PC-3 (cell line): Measurements from ENCODE around the gene SELENOI. TPM values are rescaled to one million over a fixed set of nuclear protein-coding genes. Genes with fewer than 3 reads are reported as not detected.

Experiments used
- ATAC-seq: fragments of 200-7000 bp; cut with Tn5 transposase; 2 replicates; pipeline ENCODE4 v1.9.1; 2020; ENCODE audit warnings: mild to moderate bottlenecking, moderate library complexity
- BruUV-seq: library from RNA; stranded (reverse); fragments of 400-500 nt; replicated peaks from 2 replicates; lab custom pipeline; 2021; lab: Mats Ljungman, UMichigan
- CTCF ChIA-PET: fragments of 300-600 bp; sonication (Branson Sonifier 250); formaldehyde crosslinking; loops from one replicate; lab custom pipeline; 2022; ENCODE audit warnings: antibody characterized with exemption; lab: Charles Lee
- POLR2A ChIA-PET: fragments of 300-600 bp; sonication (Branson Sonifier 250); formaldehyde crosslinking; loops from one replicate; lab custom pipeline; 2022; ENCODE audit warnings: antibody characterized with exemption; ENCODE audit not compliant: unreplicated experiment; lab: Charles Lee
- DNase-seq: peaks from one replicate; pipeline ENCODE4 v3.0.0-alpha.2; 2015
- H2AFZ ChIP-seq: fragments of 300-600 bp; sonication (generic); 2 replicates; pipeline ENCODE4 v1.6.0; 2016; ENCODE audit warnings: antibody characterized with exemption, low read length
- H3F3A ChIP-seq: fragments of 300-600 bp; sonication (generic); one replicate; pipeline ENCODE4 v1.6.0; 2017; ENCODE audit warnings: antibody characterized with exemption, low read length, control low read depth, mild to moderate bottlenecking; ENCODE audit not compliant: unreplicated experiment
- H3K27ac ChIP-seq: fragments of 300-600 bp; sonication (generic); 2 replicates; pipeline ENCODE4 v1.5.1; 2016; ENCODE audit warnings: mild to moderate bottlenecking, low read length
- H3K27me3 ChIP-seq: fragments of 300-600 bp; sonication (generic); 2 replicates; pipeline ENCODE4 v1.6.1; 2016; ENCODE audit warnings: low read length, mixed read lengths
- H3K36me3 ChIP-seq: fragments of 300-600 bp; sonication (generic); 2 replicates; pipeline ENCODE4 v1.6.1; 2016; ENCODE audit warnings: low read depth, mixed run types, low read length, mixed read lengths
- H3K4me1 ChIP-seq: fragments of 300-600 bp; sonication (generic); 2 replicates; pipeline ENCODE4 v1.5.1; 2016; ENCODE audit warnings: low read length; ENCODE audit not compliant: insufficient read depth
- H3K4me2 ChIP-seq: fragments of 300-600 bp; sonication (generic); 2 replicates; pipeline ENCODE4 v1.6.0; 2016; ENCODE audit warnings: low read length
- H3K4me3 ChIP-seq: fragments of 300-600 bp; sonication (generic); 2 replicates; pipeline ENCODE4 v1.5.1; 2016; ENCODE audit warnings: mild to moderate bottlenecking, low read length, mixed read lengths
- H3K79me2 ChIP-seq: fragments of 300-600 bp; sonication (generic); 2 replicates; pipeline ENCODE4 v1.6.1; 2017; ENCODE audit warnings: low read length, mixed read lengths
- H3K9ac ChIP-seq: fragments of 300-600 bp; sonication (generic); 2 replicates; pipeline ENCODE4 v1.6.0; 2016; ENCODE audit warnings: mild to moderate bottlenecking, low read length
- H3K9me2 ChIP-seq: fragments of 300-600 bp; sonication (generic); replicated peaks from 2 replicates; pipeline ENCODE4 v1.6.1; 2016; ENCODE audit warnings: mixed run types, low read length, mixed read lengths
- H3K9me3 ChIP-seq: fragments of 300-600 bp; sonication (generic); 2 replicates; pipeline ENCODE4 v1.6.1; 2016; ENCODE audit warnings: low read length, mixed read lengths
- H4K20me1 ChIP-seq: fragments of 300-600 bp; sonication (generic); 2 replicates; pipeline ENCODE4 v1.6.1; 2016; ENCODE audit warnings: low read length, mixed read lengths
- EZH2 ChIP-seq: fragments of 300-600 bp; sonication (generic); IDR thresholded peaks from one replicate; pipeline ENCODE4 v1.6.1; 2017; ENCODE audit warnings: antibody characterized with exemption, mild to moderate bottlenecking, low read length; ENCODE audit not compliant: unreplicated experiment
- EZH2phosphoT487 ChIP-seq: fragments of 300-600 bp; sonication (generic); IDR thresholded peaks from 2 replicates; pipeline ENCODE4 v1.6.1; 2018; ENCODE audit warnings: mild to moderate bottlenecking, antibody characterized with exemption, low read length, borderline replicate concordance
- intact Hi-C: fragments of 100-400 bp; cut with micrococcal nuclease; formaldehyde crosslinking; loops from 2 replicates; pipeline ENCODE4 v1.9.0; 2023
- total RNA-seq: library from RNA; depleted of rRNA; stranded (reverse); fragments of >200 nt; gene quantifications from 2 replicates; pipeline ENCODE4 v1.2.3, GENCODE V29; 2014
- TF ChIP-seq, protein P1 (sequence below): fragments of 300-600 bp; sonication (generic); conservative IDR thresholded peaks from 2 replicates; pipeline ENCODE4 v1.5.1; 2017; ENCODE audit warnings: antibody characterized with exemption, low read depth, mild to moderate bottlenecking, low read length

SELENOI gene
- total RNA-seq, 1 experiment from 2014 or later = 22.3 TPM

DNA sequence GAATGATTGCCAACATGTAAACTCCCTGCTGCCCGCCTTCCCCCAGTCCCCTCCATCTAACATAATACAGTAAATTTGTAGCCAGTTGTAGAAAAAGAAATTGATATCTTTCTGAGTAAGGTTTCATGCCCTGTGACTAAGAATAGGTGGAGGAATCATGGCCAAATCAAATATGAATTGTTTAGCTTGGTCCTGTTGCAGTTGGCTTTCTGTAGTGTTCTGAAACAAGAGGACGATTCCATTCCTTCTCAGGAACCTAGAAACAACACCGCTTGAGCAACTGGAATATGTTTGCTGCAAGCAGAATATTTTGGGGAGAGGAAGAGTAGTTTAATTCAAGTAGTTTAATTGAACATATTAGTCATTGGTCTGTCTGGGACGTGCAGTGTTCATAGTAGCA lies 48.8 kb downstream of the SELENOI start:
- H3K79me2 ChIP-seq = no peaks in the 10 kb centered on the region
- H3F3A ChIP-seq = no peaks in the 10 kb centered on the region
- no peaks in the 10 kb centered on the region for H3K4me1 ChIP-seq
- no peak overlapping the region for H3K9ac ChIP-seq
- ATAC-seq (peak; percentile 20; the same call in 1 of the 2 replicates), DNase-seq (no peak)
- ChIA-PET POLR2A (no interaction called here), CTCF (no interaction called here)
- no peak overlapping the region for H3K4me2 ChIP-seq
- no peak overlapping the region for H3K4me3 ChIP-seq
- H3K9me2 ChIP-seq = no peaks in the 10 kb centered on the region
- H3K36me3 ChIP-seq = peaks cover 4% of the 10 kb centered on the region; the same call in 1 of the 2 replicates
- no peak overlapping the region for H2AFZ ChIP-seq
- H4K20me1 ChIP-seq = no peaks in the 10 kb centered on the region
- BruUV-seq = no TSS peak
- TF ChIP-seq, protein P1, sequence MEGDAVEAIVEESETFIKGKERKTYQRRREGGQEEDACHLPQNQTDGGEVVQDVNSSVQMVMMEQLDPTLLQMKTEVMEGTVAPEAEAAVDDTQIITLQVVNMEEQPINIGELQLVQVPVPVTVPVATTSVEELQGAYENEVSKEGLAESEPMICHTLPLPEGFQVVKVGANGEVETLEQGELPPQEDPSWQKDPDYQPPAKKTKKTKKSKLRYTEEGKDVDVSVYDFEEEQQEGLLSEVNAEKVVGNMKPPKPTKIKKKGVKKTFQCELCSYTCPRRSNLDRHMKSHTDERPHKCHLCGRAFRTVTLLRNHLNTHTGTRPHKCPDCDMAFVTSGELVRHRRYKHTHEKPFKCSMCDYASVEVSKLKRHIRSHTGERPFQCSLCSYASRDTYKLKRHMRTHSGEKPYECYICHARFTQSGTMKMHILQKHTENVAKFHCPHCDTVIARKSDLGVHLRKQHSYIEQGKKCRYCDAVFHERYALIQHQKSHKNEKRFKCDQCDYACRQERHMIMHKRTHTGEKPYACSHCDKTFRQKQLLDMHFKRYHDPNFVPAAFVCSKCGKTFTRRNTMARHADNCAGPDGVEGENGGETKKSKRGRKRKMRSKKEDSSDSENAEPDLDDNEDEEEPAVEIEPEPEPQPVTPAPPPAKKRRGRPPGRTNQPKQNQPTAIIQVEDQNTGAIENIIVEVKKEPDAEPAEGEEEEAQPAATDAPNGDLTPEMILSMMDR = no peak
- no peak for TF ChIP-seq EZH2phosphoT487
- no peak for TF ChIP-seq EZH2
- H3K27me3 ChIP-seq = no peaks in the 10 kb centered on the region
- intact Hi-C loops = no loop called here
- H3K9me3 ChIP-seq = no peaks in the 10 kb centered on the region
- H3K27ac ChIP-seq = no peak overlapping the region

DNA sequence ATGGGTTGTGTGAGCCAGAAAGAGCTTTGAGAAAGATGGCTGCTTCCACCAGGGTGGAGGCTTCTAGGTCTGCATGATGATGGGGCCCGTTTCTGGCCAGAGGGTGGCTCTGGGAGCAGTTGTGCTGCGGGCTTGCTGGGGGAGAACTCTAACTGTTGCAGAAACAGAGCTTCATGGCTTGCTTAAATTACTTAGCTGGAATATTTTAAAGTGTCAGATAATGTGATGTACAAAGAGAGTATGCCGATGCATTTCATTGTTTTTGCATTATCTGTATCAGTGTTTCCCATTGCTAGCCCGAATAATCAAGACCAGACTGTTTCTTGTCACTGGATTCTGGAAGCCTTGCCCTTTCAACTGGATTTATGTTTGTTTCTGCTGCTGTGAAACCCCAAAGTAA lies 49.5 kb downstream of the SELENOI start:
- Histone ChIP-seq H3K4me3 (no peak overlapping the region), H3K9me3 (no peaks in the 10 kb centered on the region), H3K79me2 (no peaks in the 10 kb centered on the region), H3K36me3 (no peaks in the 10 kb centered on the region), H2AFZ (no peak overlapping the region), H3K27me3 (no peaks in the 10 kb centered on the region), H4K20me1 (no peaks in the 10 kb centered on the region), H3K4me2 (no peak overlapping the region), H3K9me2 (no peaks in the 10 kb centered on the region), H3K27ac (no peak overlapping the region), H3K9ac (no peak overlapping the region), H3K4me1 (no peaks in the 10 kb centered on the region), H3F3A (no peaks in the 10 kb centered on the region)
- ChIA-PET CTCF (no interaction called here), POLR2A (interaction anchor here (0.6 kb wide), 1 partner anchor 40 kb away, joined by 3 read pairs; no protein-coding TSS in a partner anchor)
- no peak for ATAC-seq
- TF ChIP-seq, protein P1 = no peak
- TF ChIP-seq EZH2 (no peak), EZH2phosphoT487 (no peak)
- no peak for DNase-seq
- intact Hi-C loops = no loop called here
- BruUV-seq = no TSS peak

DNA sequence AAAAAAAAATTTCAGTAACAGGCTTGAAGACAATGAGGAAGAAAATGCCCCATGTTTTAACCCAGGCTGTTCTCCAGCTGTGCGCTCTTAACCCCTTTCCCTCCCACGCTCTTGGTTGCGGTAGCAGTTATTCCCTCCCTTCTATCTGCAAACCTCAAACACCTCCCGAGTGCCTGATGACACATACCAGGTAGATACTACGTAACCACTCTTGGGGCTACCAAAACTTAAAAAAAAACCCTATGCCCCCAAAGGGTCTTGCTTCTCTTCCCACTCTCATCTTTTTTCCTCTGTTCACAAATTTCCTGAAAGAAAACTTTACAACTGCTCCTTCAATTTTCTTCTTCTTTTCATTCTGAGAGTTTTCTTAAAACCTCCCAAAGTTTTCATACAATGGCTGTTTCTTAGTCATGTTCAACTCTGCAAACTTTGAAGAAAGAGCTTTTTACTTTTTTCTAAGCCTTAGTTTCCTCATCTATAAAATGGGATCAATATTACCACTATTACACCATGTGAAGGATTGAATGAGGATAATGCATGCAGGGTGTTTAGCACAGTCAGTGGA lies 50.9 kb downstream of the SELENOI start:
- no peak overlapping the region for H2AFZ ChIP-seq
- ATAC-seq = no peak

More for the DNA sequence above, 50.9 kb downstream of the SELENOI start:
- DNase-seq = no peak
- BruUV-seq = no TSS peak
- Histone ChIP-seq H3K27ac (no peak overlapping the region), H4K20me1 (no peaks in the 10 kb centered on the region), H3F3A (no peaks in the 10 kb centered on the region), H3K27me3 (no peaks in the 10 kb centered on the region), H3K36me3 (no peaks in the 10 kb centered on the region), H3K4me2 (no peak overlapping the region), H3K4me1 (no peaks in the 10 kb centered on the region), H3K9me2 (no peaks in the 10 kb centered on the region), H3K4me3 (no peak overlapping the region), H3K9ac (no peak overlapping the region), H3K79me2 (no peaks in the 10 kb centered on the region), H3K9me3 (no peaks in the 10 kb centered on the region)
- intact Hi-C loops = no loop called here
- CTCF ChIA-PET = no interaction called here
- TF ChIP-seq EZH2phosphoT487 (no peak), EZH2 (no peak)
- TF ChIP-seq, protein P1 = no peak
- POLR2A ChIA-PET = no interaction called here
